ENCODE measurements around the gene ABLIM3. TPM values are rescaled to one million over a fixed set of nuclear protein-coding genes. Genes with fewer than 3 reads are reported as not detected.
A peak's percentile ranks its signal among the peaks of the same experiment; 100 is the strongest.

ABLIM3 gene
- total and polyA plus RNA-seq, 12 donors: 1.6 to 27.6 (median 12.9) TPM

DNA sequence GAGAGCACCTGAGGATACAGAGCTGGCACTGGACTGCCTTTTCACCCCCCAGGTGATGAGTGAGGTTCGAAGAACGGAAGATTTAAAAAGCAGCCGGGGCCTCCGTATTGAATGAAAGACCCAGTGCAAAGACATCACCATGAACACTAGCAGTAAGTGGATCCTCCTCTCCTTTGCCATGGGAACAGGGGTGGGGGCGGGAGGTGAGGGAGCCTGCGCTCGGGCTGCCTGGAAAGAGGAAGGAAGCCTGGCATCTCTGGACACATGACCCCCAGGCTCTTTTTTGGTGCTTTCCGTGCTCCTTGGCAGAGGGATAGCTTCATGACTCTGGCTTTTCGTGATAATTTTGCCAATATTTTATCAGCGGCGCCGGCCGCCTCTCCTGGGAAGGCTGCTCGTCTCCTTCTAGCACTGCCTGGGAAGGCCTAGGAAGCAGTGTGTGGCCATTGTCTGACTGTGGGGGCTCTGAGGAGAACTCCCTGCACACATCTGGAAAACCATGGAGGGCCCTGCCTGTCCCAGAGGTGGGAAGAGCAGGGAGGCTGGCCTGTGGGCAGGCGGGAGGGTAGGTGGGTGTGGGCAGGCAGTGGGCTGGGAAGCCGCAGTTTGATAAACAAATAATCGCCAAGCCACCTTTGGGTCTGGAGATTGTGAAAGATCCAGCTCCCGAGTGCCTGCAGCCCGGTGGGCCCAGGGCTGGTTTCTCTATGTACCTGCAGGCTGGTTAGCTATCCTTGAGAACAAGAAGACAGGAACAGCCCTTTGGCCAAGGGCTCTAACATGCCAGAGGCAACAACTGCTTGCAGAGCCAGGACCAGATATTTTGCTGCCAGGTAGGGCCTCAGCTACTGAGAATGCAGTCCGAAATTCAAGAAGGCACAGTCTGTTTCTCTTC lies 911 bp downstream of the ABLIM3 start:
- intact Hi-C loops (cut with DNase I): loop anchor here (5.0 kb wide), 1 partner anchor 90 kb away; no protein-coding TSS in a partner anchor
- Histone ChIP-seq H3K9me3 (replicated peaks in 1 of 3) (no peaks in the 10 kb centered on the region), H3K36me3 (replicated peaks in 1 of 2) (no peaks in the 10 kb centered on the region), H3K4me3 (peak overlapping the region in 3 of 4 donors; percentile 29 to 84 (median 81)), H3K4me1 (replicated peaks in 1 of 2) (peaks cover 20 to 27% of the 10 kb centered on the region in 2 donors), H3K27ac (peak overlapping the region in 4 of 5 donors; percentile 31 to 85 (median 58)), H3K27me3 (no peaks in the 10 kb centered on the region)
- WGBS, 4 donors: 52 to 62% (median 60%) methylated on average over 13 to 20 of the region's 20 CpGs
- peak; percentile 32 to 73 (median 50) for DNase-seq
- TF ChIP-seq, protein P1, sequence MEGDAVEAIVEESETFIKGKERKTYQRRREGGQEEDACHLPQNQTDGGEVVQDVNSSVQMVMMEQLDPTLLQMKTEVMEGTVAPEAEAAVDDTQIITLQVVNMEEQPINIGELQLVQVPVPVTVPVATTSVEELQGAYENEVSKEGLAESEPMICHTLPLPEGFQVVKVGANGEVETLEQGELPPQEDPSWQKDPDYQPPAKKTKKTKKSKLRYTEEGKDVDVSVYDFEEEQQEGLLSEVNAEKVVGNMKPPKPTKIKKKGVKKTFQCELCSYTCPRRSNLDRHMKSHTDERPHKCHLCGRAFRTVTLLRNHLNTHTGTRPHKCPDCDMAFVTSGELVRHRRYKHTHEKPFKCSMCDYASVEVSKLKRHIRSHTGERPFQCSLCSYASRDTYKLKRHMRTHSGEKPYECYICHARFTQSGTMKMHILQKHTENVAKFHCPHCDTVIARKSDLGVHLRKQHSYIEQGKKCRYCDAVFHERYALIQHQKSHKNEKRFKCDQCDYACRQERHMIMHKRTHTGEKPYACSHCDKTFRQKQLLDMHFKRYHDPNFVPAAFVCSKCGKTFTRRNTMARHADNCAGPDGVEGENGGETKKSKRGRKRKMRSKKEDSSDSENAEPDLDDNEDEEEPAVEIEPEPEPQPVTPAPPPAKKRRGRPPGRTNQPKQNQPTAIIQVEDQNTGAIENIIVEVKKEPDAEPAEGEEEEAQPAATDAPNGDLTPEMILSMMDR (IDR thresholded peaks at IDR 0.05): no peak
- no peak for TF ChIP-seq POLR2A (IDR thresholded peaks at IDR 0.05)

GRCh38 chr5:149143470-149143869 lies 2.2 kb downstream of the ABLIM3 start:
- WGBS, 4 donors: 23 to 35% (median 28%) methylated on average over 2 of the region's 2 CpGs
- intact Hi-C loops (cut with DNase I): loop anchor here (5.0 kb wide), 1 partner anchor 89 kb away; no protein-coding TSS in a partner anchor
- TF ChIP-seq, protein P1 (IDR thresholded peaks at IDR 0.05): no peak
- TF ChIP-seq POLR2A (IDR thresholded peaks at IDR 0.05): no peak
- Histone ChIP-seq H3K9me3 (replicated peaks in 1 of 3) (no peaks in the 10 kb centered on the region), H3K36me3 (replicated peaks in 1 of 2) (no peaks in the 10 kb centered on the region), H3K4me3 (no peak overlapping the region), H3K27ac (peak overlapping the region in 3 of 5 donors; percentile 2 to 74 (median 13)), H3K27me3 (no peaks in the 10 kb centered on the region), H3K4me1 (replicated peaks in 1 of 2) (peaks cover 20 to 27% of the 10 kb centered on the region in 2 donors)
- peak in 6 of 7 donors; percentile 28 to 72 (median 55) for DNase-seq

DNA sequence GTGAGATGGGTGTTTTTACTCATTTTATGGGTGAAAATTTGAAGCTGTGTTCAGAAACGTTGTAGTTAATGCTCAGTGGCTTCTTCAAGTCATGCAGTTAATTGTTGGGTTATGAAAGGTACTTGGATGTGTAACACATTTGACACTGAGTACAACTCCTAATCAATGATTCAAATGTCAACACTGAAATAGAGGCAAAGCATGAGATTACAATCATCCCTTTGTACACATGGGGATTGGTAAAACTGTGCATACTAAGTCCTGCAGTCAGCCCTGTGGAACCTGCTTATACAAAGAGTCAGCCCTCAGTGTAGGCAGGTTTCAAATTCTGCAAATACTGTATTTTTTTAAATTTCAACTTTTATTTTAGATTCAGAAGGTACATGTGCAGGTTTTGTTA lies 3.3 kb downstream of the ABLIM3 start:
- 57 to 66% (median 64%) methylated on average over 1 of the region's 1 CpG for WGBS, 4 donors
- H3K4me3 ChIP-seq: no peak overlapping the region
- H3K36me3 ChIP-seq (replicated peaks in 1 of 2): no peaks in the 10 kb centered on the region
- intact Hi-C loops (cut with DNase I): loop anchor here (5.0 kb wide), 1 partner anchor 88 kb away; no protein-coding TSS in a partner anchor
- H3K27me3 ChIP-seq: no peaks in the 10 kb centered on the region
- H3K27ac ChIP-seq: peak overlapping the region in 2 of 5 donors; percentile 52 to 62
- DNase-seq: no peak
- H3K9me3 ChIP-seq (replicated peaks in 1 of 3): no peaks in the 10 kb centered on the region
- peaks cover 20 to 28% of the 10 kb centered on the region in 2 donors for H3K4me1 ChIP-seq (replicated peaks in 1 of 2)
- no peak for TF ChIP-seq POLR2A (IDR thresholded peaks at IDR 0.05)

DNA sequence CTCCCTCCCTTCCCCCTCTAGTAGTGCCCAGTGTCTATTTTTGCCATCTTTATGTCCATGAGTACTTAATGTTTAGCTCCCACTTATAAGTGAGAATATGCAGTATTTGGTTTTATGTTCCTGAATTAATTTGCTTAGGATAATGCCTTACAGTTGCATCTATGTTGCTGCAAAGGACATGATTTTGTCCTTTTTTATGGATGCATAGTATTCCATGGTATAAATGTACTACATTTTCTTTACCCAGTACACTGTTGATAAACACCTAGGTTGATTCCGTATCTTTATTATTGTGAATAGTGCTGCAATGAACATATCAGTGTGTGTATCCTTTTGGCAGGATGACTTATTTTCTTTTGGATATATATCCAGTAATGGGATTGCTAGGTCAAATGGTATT lies 3.8 kb downstream of the ABLIM3 start:
- TF ChIP-seq POLR2A (IDR thresholded peaks at IDR 0.05): no peak
- TF ChIP-seq, protein P1 (IDR thresholded peaks at IDR 0.05): no peak
- Histone ChIP-seq H3K36me3 (replicated peaks in 1 of 2) (no peaks in the 10 kb centered on the region), H3K4me3 (no peak overlapping the region), H3K9me3 (replicated peaks in 1 of 3) (no peaks in the 10 kb centered on the region), H3K27me3 (no peaks in the 10 kb centered on the region), H3K4me1 (replicated peaks in 1 of 2) (peaks cover 20 to 33% of the 10 kb centered on the region in 2 donors), H3K27ac (no peak overlapping the region)
- WGBS, 4 donors: 88 to 93% (median 88%) methylated on average over 1 of the region's 1 CpG
- intact Hi-C loops (cut with DNase I): no loop called here
- DNase-seq: no peak

All from adrenal gland (tissue), 12 donors.